ENCODE results near the gene MYH9.

DNA sequence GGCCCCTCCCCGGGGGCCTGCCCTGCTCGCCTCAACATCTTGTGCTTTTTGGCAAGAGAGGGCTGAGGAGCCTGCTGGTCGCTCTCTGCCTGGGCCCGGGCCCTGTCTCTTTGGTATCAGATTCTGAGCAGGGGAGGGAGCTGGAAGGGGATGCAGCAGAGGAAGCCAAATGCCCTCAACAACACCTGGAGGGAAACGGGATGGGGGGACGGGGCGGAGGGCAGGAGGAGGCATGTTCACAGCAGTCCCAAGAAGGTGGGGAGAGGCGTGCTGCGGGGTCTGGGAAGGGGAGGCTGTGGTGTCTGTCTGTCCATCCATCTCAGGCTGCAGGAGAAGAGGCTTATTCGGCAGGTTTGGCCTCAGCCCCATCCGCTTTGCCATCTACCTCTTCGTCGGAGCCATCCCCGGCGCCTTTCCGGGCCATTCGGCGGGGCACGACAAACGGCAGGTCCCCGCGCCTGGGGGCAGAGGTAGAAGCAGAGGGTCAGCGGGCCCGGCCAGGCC, 105.4 kb downstream of the MYH9 start:
- TF ChIP-seq, protein P1, sequence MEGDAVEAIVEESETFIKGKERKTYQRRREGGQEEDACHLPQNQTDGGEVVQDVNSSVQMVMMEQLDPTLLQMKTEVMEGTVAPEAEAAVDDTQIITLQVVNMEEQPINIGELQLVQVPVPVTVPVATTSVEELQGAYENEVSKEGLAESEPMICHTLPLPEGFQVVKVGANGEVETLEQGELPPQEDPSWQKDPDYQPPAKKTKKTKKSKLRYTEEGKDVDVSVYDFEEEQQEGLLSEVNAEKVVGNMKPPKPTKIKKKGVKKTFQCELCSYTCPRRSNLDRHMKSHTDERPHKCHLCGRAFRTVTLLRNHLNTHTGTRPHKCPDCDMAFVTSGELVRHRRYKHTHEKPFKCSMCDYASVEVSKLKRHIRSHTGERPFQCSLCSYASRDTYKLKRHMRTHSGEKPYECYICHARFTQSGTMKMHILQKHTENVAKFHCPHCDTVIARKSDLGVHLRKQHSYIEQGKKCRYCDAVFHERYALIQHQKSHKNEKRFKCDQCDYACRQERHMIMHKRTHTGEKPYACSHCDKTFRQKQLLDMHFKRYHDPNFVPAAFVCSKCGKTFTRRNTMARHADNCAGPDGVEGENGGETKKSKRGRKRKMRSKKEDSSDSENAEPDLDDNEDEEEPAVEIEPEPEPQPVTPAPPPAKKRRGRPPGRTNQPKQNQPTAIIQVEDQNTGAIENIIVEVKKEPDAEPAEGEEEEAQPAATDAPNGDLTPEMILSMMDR (IDR thresholded peaks at IDR 0.05) = no peak
- no peak for TF ChIP-seq POLR2A (IDR thresholded peaks at IDR 0.05)
